Measurements from ENCODE around the gene ARCN1.

ARCN1 gene

DNA sequence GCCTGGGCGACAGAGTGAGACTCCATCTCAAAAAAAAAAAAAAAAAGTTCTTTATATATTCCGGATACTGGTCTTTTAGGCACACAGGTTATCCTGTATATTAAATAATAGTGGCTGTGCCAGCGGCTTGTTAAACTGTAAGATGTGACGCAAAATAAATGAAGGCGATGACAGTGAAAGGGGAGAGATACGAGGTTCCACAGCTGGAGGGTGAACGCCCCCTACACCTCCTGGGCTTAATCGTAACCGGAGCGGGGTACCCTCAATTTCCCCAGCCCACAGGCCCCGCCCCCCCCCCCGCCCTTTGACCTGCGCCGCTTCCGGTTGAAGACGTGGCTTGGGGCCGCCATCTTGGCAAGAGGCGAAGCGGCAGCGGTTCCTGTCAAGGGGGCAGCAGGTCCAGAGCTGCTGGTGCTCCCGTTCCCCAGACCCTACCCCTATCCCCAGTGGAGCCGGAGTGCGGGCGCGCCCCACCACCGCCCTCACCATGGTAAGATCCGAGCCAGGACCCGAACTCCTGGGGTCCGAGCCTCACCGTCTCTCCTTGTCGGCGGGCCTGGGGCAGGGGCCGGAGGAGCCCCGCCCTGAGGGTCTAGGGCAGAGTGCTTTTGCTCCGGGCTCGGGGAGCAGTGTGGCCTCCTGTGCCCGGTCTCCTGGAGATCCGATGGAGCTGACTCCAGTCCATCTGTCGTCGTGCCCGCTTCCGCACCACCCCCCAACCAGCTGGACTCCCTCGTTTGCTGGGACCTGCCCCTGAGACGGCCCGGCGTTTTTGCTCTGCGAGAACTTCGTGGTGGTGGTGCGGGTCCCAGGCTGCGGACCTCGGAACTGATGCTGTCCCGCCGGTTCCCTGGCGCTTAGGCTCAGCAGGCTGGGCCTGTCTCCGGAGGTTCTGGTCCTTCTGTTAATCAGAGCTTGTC is at the start of gene ARCN1:
TSS of gene ARCN1 (plus strand) at position 349 of the 920 bp plus-strand sequence. CDS start at position 488, 139 bp downstream.
- no peak for DNase-seq (ENCODE audit: low read depth)

- DNase-seq (ENCODE audit: low read depth), result no peak
Measured at GRCh38 chr11:118522571-118523072, 49.6 kb upstream of the ARCN1 start.

- DNase-seq (ENCODE audit: low read depth), result no peak
Measured at GRCh38 chr11:118524356-118524755, 47.9 kb upstream of the ARCN1 start.

DNA sequence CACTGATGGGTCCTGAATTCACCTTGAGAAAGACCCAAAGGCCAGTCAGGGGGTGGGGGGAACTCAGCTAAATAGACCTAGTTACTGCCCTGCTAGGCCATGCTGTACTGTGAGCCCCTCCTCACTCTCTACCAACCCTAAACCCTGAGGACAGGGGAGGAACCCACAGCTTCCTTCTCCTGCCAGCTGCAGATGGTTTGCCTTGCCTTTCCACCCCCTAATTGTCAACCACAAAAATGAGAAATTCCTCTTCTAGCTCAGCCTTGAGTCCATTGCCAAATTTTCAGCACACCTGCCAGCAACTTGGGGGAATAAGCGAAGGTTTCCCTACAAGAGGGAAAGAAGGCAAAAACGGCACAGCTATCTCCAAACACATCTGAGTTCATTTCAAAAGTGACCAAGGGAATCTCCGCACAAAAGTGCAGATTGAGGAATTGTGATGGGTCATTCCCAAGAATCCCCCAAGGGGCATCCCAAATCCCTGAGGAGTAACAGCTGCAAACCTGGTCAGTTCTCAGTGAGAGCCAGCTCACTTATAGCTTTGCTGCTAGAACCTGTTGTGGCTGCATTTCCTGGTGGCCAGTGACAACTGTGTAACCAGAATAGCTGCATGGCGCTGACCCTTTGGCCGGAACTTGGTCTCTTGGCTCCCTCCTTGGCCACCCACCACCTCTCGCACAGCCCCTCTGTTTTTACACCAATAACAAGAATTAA is 47.3 kb upstream of the ARCN1 start:
- DNase-seq (ENCODE audit: low read depth), result no peak

DNA sequence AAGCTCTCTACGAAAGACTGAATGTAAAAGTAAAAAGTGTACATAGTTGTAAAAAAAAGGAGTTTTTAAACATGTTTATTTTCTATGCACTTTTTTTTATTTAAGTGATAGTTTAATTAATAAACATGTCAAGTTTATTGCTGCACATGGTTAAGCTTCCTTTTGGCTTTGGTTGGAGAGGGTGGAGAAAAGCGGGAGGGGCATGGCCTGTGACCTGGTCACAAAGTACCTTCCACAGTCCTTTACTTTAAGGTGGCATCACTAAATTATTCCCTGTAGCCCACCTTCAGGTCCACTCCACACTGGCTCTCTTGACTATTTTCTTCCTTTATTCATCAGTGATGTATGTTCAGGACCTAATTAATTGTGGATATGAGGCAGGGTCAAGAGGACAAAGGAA is 45.5 kb upstream of the ARCN1 start:
- no peak for DNase-seq (ENCODE audit: low read depth)

DNA sequence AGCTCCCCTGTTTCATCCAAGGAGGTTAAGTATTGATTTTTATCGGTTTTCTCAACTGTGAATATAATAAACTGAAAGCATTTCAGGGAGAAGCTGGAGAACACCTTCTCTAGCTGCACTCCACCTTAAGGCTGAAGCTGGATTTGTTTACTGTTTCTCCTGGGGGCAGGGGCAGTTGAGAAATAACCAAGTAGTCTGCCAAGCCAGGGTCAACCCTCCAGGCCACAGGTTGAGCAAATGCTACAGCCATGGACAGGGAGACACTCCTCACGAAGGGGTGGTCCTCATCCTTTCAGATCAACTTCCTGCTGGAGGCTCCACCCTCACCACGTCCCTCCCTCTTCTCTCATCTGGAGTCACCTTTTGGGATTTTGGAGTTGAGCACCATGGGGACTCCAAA is 45.1 kb upstream of the ARCN1 start, which contains the start of gene TTC36:
TSS of gene TTC36 (plus strand) at position 366 of the 400 bp plus-strand sequence. CDS start at position 387, 21 bp downstream.
- no peak for DNase-seq (ENCODE audit: low read depth)

DNA sequence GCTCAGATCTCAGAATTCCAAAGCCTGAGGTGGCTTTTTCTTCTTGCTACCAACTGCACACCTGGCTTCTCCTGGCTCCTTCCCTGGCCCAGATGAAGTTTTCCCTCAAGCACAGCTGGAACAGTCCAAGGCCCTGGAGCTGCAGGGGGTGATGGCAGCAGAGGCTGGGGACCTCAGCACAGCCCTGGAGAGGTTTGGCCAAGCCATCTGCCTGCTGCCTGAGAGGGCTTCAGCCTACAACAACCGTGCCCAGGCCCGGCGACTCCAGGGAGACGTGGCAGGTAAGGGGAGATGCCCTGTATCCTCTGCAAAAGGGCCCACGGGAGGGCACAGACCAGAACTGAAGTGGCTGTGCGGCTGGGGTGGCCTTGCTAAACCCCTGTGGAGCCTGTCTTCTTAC is 43.7 kb upstream of the ARCN1 start:
- DNase-seq (ENCODE audit: low read depth), result no peak

DNA sequence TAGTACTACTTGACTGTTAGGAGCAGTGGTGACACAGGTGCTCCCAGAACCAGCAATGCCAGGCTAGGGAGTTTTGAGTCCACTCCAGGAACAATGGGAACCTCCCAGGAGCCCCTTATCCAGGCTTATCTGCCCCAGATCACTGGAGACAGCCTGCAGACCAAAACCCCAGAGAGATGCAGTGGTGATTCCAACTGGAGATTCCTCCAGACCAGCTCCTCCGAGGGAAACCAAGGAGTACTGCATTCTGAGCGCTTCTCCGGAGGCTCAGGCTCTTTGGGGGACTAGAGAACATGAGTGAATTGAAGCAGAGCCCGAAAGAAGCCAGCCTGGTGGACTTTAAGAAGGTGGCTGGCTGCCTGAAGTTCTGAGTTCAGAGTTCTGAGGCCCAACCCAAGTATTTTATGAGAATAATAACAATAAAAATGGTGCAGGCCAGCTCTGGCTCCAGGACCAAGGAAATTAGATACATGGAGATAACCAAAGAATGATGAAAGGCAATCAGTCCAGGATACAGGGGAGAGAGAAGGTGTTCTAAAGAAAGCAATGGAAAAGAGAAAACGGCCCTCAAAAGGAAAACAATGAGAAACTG is 42.5 kb upstream of the ARCN1 start:
- DNase-seq (ENCODE audit: low read depth), result no peak

GRCh38 chr11:118530180-118530682 is 42.0 kb upstream of the ARCN1 start:
- DNase-seq (ENCODE audit: low read depth), result no peak

DNA sequence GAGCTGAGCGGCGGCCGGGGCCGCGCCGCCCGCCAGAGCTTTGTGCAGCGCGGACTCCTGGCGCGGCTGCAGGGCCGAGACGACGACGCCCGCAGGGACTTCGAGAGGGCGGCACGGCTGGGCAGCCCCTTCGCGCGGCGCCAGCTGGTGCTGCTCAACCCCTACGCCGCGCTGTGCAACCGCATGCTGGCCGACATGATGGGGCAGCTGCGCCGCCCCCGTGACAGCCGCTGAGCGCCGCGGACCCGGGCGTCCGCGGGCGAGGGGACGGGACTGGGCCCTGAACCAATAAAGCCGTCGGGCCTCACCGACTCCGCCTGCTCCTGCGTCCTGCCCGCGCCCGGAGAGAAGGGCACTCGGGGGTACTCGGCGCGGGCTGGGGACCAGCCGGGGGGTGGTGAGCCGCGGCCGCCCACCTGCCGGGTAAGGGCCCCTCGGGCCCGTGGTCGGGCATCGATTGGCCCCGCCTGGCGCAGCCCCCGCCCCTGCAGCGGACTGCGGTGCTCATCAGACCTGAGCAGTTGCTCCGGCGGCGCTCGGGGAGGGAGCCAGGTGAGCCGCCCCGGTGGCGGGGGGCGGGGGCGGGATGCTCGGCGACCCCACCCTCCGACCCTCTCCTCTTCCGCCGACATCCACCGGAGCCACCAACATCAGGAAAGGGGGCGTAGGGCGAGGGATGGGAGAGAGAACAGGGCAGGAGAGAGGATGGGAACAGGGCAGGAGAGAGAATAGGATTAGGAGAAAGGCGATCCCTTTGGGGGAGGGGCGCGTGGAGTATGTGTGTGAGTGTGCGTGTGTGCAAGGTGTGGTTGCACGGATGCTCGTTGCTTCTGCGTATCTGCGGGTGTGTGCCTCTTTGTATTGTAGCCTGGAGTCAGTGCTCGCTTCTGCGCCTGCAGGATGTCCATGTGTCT is 41.3 kb upstream of the ARCN1 start, which contains the start of gene TMEM25:
TSS of gene TMEM25 (plus strand) at position 510 of the 914 bp plus-strand sequence. CDS start 610 bp downstream, outside the sequence.
- DNase-seq (ENCODE audit: low read depth), result no peak

DNA sequence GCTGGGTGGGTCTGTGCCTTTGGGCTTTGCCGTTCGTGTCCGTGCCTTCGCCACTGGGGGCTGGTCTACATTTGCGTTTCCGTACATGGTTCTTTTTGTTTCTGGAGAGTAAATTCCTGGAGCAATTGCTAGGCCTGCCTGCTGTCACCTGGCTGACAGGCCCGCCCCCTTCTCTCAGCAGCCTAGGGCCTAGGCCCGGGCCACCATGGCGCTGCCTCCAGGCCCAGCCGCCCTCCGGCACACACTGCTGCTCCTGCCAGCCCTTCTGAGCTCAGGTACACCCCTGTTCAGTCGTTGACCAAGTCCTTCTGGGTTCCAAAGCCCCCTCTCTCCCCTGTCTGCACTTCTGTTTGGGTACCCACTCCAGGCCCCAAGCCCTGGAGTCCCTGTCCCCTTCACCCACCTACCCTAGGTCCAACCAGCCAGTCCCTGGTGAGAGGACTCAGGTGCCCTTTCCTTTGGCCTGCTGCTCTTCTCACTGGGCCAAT is 40.6 kb upstream of the ARCN1 start:
- no peak for DNase-seq (ENCODE audit: low read depth)

DNA sequence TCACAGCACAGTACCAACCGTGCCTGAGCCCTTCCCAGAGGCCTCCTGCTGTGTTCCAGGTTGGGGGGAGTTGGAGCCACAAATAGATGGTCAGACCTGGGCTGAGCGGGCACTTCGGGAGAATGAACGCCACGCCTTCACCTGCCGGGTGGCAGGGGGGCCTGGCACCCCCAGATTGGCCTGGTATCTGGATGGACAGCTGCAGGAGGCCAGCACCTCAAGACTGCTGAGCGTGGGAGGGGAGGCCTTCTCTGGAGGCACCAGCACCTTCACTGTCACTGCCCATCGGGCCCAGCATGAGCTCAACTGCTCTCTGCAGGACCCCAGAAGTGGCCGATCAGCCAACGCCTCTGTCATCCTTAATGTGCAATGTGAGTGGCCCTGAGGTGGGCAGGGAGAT is 40.1 kb upstream of the ARCN1 start:
- DNase-seq (ENCODE audit: low read depth), result no peak

DNA sequence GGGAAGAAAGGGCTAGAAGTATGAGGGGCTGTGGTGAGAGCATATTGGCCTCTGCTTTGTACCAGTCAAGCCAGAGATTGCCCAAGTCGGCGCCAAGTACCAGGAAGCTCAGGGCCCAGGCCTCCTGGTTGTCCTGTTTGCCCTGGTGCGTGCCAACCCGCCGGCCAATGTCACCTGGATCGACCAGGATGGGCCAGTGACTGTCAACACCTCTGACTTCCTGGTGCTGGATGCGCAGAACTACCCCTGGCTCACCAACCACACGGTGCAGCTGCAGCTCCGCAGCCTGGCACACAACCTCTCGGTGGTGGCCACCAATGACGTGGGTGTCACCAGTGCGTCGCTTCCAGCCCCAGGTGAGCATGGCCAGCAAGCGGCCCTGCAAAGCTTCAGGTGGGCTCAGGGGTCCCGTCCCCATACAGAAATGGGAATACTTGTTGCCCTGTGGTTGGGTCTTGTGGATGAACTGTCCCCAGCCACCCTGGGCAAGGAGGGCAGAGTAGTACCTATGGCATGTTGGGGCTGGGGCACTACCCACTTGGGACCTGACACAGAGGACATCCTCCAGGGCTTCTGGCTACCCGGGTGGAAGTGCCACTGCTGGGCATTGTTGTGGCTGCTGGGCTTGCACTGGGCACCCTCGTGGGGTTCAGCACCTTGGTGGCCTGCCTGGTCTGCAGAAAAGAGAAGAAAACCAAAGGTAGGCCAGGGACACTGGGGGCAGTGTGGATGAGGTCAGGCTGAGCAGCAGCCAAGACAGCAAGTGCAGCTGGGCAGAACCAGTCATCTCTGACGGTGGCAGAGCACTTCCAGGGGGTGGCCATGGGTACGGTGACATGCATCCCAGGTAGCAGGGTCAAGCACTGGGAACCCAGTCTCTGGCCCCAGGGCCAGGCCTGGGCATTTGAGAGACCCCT is 39.1 kb upstream of the ARCN1 start:
- DNase-seq (ENCODE audit: low read depth), result no peak

DNA sequence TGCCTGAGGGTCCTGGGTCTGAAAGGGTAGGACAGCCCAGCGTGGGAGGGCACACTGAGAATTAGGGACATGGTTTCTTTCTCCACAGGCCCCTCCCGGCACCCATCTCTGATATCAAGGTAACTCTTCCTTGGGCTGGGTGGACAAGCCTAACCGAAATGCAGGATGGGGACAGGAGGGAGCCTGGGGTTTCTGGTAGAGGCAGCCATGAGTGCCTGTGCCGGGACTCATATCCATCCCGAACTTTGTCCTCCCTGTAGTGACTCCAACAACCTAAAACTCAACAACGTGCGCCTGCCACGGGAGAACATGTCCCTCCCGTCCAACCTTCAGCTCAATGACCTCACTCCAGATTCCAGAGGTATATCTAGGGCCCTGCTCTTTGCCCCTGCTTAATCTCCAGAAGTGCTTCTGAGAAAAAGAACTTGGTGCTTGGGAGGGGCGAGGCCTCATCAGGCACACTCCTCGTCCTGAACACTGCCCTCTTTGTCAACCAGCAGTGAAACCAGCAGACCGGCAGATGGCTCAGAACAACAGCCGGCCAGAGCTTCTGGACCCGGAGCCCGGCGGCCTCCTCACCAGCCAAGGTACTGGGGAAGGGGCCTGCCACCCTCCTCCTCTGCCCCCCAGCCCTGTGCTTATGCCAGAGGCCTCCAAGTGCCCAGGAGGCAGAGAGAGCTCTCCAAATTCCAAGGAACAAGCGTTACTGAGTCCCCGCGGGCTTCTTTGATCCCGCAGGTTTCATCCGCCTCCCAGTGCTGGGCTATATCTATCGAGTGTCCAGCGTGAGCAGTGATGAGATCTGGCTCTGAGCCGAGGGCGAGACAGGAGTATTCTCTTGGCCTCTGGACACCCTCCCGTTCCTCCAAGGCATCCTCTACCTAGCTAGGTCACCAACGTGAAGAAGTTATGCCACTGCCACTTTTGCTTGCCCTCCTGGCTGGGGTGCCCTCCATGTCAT is 38.2 kb upstream of the ARCN1 start:
- no peak for DNase-seq (ENCODE audit: low read depth)

GRCh38 chr11:118535261-118535660 is 36.9 kb upstream of the ARCN1 start:
- no peak for DNase-seq (ENCODE audit: low read depth)

- no peak for DNase-seq (ENCODE audit: low read depth)
Measured at GRCh38 chr11:118536726-118537125, 35.5 kb upstream of the ARCN1 start.

DNA sequence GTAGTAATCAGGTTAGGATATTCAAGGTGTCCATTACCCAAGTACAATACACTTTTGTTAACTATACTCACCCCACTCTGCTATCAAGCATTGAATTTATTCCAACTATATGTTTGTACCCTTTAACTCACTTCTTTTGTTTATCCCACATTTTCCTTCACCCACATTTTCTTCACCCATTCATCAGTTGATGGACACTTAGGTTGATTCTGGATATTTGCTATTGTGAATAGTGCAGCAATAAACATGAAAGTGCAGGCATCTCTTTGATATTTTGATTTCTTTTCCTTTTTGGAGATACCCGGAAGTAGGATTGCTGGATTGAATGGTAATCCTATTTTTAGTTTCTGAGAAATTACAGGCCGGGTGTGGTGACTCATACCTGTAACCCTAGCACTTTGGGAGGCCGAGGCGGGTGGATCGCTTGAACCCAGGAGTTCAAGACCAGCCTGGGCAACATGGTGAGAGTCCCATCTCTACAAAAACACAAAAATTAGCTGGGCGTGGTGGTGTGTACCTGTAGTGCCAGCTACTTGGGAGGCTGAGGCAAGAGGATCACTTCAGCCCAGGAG is 34.7 kb upstream of the ARCN1 start:
- DNase-seq (ENCODE audit: low read depth), result no peak

DNA sequence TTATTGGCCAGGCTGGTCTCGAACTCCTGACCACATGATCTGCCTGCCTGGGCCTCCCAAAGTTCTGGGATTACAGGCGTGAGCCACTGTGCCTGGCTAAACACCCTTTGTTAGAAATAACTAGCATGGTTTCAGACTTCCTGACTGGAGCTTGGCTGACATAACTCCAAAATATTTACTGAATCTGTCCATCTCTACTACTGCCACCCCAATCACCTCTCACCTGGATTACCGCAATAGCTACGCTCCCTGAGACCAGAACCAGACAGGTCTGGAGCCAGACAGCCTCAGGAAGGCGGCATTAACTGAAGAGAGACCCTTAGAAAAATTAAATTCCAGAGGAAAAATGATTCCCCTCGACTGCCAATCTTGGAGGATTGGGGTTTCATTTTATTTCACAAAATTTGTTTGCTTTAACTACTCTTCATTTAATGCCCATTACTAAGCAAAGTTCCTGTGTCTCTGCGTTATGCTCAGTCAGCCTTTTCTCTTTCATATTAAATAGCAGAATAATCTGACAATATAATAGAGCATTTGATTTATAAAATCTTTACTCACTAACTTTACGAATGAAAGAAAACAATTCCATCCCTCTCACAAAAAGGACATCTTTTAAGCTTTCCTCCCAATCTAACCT is 28.1 kb upstream of the ARCN1 start:
- DNase-seq (ENCODE audit: low read depth), result no peak
